GM12878 (cell line): Measurements from ENCODE around the gene PPP2R3C. TPM values are rescaled to one million over a fixed set of nuclear protein-coding genes. Genes with fewer than 3 reads are reported as not detected.

ENCODE experiments used
- BCL3 ChIP-seq: IDR thresholded peaks from 2 replicates; pipeline ENCODE4 v1.6.1; 2011; ENCODE audit warnings: borderline replicate concordance, low read depth, mild to moderate bottlenecking, moderate library complexity, low read length; ENCODE audit not compliant: insufficient read depth, poor library complexity, severe bottlenecking
- CTCF ChIP-seq, 3 experiments: IDR thresholded peaks in 2 of 3; conservative IDR thresholded peaks in 1 of 3; 2 replicates each; pipeline ENCODE4 v1.5.1; 2011; ENCODE audit warnings: low read depth in 3 of 3, low read length in 3 of 3, mild to moderate bottlenecking in 3 of 3, control low read depth in 2 of 3, moderate library complexity in 2 of 3, inconsistent platforms in 1 of 3, mixed read lengths in 1 of 3; ENCODE audit not compliant: control insufficient read depth in 2 of 3, insufficient read depth in 1 of 3; ENCODE audit errors: extremely low read depth in 1 of 3
- E2F8 ChIP-seq: fragments of 450-650 bp; IDR thresholded peaks from 2 replicates; pipeline ENCODE4 v1.6.1; 2018; ENCODE audit warnings: mild to moderate bottlenecking, low read depth, moderate library complexity; ENCODE audit not compliant: partially characterized antibody
- GATAD2B ChIP-seq: fragments of 450-650 bp; conservative IDR thresholded peaks from 2 replicates; pipeline ENCODE4 v1.6.1; 2017; ENCODE audit warnings: low read depth, mild to moderate bottlenecking, moderate library complexity
- KAT2A ChIP-seq: conservative IDR thresholded peaks from 2 replicates; pipeline ENCODE4 v1.6.1; 2011; ENCODE audit warnings: low read depth, low read length; ENCODE audit not compliant: control insufficient read depth
- MLLT1 ChIP-seq: fragments of 450-650 bp; IDR thresholded peaks from 2 replicates; pipeline ENCODE4 v1.6.1; 2016; ENCODE audit warnings: mild to moderate bottlenecking
- MXI1 ChIP-seq: fragments of 150-350 bp; IDR thresholded peaks from 2 replicates; pipeline ENCODE4 v1.6.1; 2011; ENCODE audit warnings: low read depth, mild to moderate bottlenecking, inconsistent platforms, low read length, improper control_type of control experiment
- MYB ChIP-seq: fragments of 150-350 bp; IDR thresholded peaks from 2 replicates; pipeline ENCODE4 v1.6.1; 2014; ENCODE audit warnings: mild to moderate bottlenecking, low read depth, low read length, borderline replicate concordance
- NR2C2 ChIP-seq: IDR thresholded peaks from 2 replicates; pipeline ENCODE4 v1.6.1; 2011; ENCODE audit warnings: borderline replicate concordance, low read depth; ENCODE audit not compliant: control insufficient read depth, insufficient read length
- PAX5 ChIP-seq: IDR thresholded peaks from 2 replicates; pipeline ENCODE4 v1.6.1; 2011; ENCODE audit warnings: low read depth, low read length, borderline replicate concordance
- PRDM15 ChIP-seq: fragments of 450-650 bp; formaldehyde crosslinking; IDR thresholded peaks from 2 replicates; pipeline ENCODE4 v1.4.0; 2020; ENCODE audit warnings: mild to moderate bottlenecking, moderate library complexity
- ZBTB33 ChIP-seq: fragments of 450-650 bp; IDR thresholded peaks from 2 replicates; pipeline ENCODE4 v1.6.1; 2017; ENCODE audit warnings: mild to moderate bottlenecking
- ZNF217 ChIP-seq: fragments of 450-650 bp; IDR thresholded peaks from 2 replicates; pipeline ENCODE4 v1.6.1; 2017; ENCODE audit warnings: antibody characterized with exemption, mild to moderate bottlenecking
- polyA plus RNA-seq, 11 experiments: library from polyadenylated mRNA; depleted of rRNA in 4 of 11; unstranded in 6 of 11; stranded (reverse) in 5 of 11; fragments of >200 nt; fragmentation: Nextera tagmentation in 4 of 11; fragmentation: Illumina TruSeq in 1 of 11; extraction: Ambion mirVana in 4 of 11; extraction: Trizol in 1 of 11; gene quantifications; 1 replicate in 1 of 11; 2 replicates in 10 of 11; pipeline versions ENCODE4 v1.2.1 to v1.2.3, GENCODE V29; 2011 to 2016; ENCODE audit warnings: inconsistent platforms in 2 of 11, missing spikeins in 2 of 11, low read depth in 1 of 11
- total RNA-seq, 4 experiments: library from RNA; depleted of rRNA in 3 of 4; stranded (reverse); fragments of >200 nt in 3 of 4; fragmentation: Illumina TruSeq in 1 of 4; extraction: Trizol in 1 of 4; gene quantifications; 2 replicates each; pipeline versions ENCODE4 v1.2.1 to v1.2.3, GENCODE V29; 2013 to 2021

Gene PPP2R3C
- total and polyA plus RNA-seq, 10 of the 15 experiments (the other 5 are each of a cell fraction or from before 2014, with no cell fraction given) = 27.6 to 80.5 (median 42.9) TPM

GRCh38 chr14:35121887-35122695 is at the start of gene PPP2R3C, which contains the start of gene PRORP (continued):
- peak; percentile 77; the same call in 1 of the 2 replicates for TF ChIP-seq GATAD2B
- no peak for TF ChIP-seq PRDM15 (CRISPR knock-in tag)
- TF ChIP-seq ZBTB33 = no peak
- TF ChIP-seq E2F8 = peak; percentile 78
- TF ChIP-seq MXI1 = peak; percentile 56
- 0 out of 2 replicates have a peak, but pooled peaks have one; percentile 4 for TF ChIP-seq PAX5
- no peak for TF ChIP-seq BCL3
- TF ChIP-seq CTCF (IDR thresholded peaks at IDR 0.05 in 2 of 3, conservative IDR thresholded peaks at IDR 0.05 in 1 of 3; ENCODE audit: control insufficient read depth in 2 of 3, extremely low read depth in 1 of 3, insufficient read depth in 1 of 3, low read depth in 3 of 3, low read length in 3 of 3) = no peak
- TF ChIP-seq KAT2A = no peak
- TF ChIP-seq MLLT1 = no peak
- TF ChIP-seq MYB = no peak; the same call in 1 of the 2 replicates
- TF ChIP-seq NR2C2 = no peak
- no peak for TF ChIP-seq ZNF217
